Uterus (tissue), 4 donors: ENCODE measurements around the gene FMN1. TPM values are rescaled to one million over a fixed set of nuclear protein-coding genes. Genes with fewer than 3 reads are reported as not detected.

Experiments used
- DNase-seq, 2 donors: peaks; one replicate each; pipeline ENCODE4 v3.0.0-alpha.2; 2019 to 2020
- H3K27ac ChIP-seq, 2 donors: fragments of 200-600 bp; sonication (generic); 1 replicate in 1 of 2; 2 replicates in 1 of 2; pipeline ENCODE4 v1.5.1; 2016 to 2018
- H3K27me3 ChIP-seq, 2 donors: fragments of 200-600 bp; sonication (generic); one replicate each; pipeline ENCODE4 v1.5.1; 2018 to 2019; ENCODE audit warnings: control low read depth in 1 of 2
- H3K36me3 ChIP-seq, 2 donors: fragments of 200-600 bp; sonication (generic); one replicate each; pipeline ENCODE4 v1.5.1; 2019; ENCODE audit warnings: control low read depth in 1 of 2
- H3K4me1 ChIP-seq, 2 donors: fragments of 200-600 bp; sonication (generic); one replicate each; pipeline ENCODE4 v1.5.1; 2018 to 2019; ENCODE audit warnings: control low read depth in 1 of 2
- H3K4me3 ChIP-seq, 2 donors: fragments of 200-600 bp; sonication (generic); 1 replicate in 1 of 2; 2 replicates in 1 of 2; pipeline ENCODE4 v1.5.1; 2018 to 2019; ENCODE audit warnings: mild to moderate bottlenecking in 1 of 2
- H3K9me3 ChIP-seq, 2 donors: fragments of 200-600 bp; sonication (generic); one replicate each; pipeline ENCODE4 v1.5.1; 2019; ENCODE audit warnings: control low read depth in 1 of 2
- POLR2A ChIP-seq, 2 donors: fragments of 450-650 bp; IDR thresholded peaks; one replicate each; pipeline ENCODE4 v1.6.1; 2016; ENCODE audit warnings: antibody characterized with exemption in 2 of 2, mild to moderate bottlenecking in 1 of 2, moderate library complexity in 1 of 2
- intact Hi-C: fragments of 100-400 bp; cut with DNase I; formaldehyde crosslinking; loops from one replicate; pipeline ENCODE4 v1.15.1; 2023; ENCODE audit warnings: low total_unique reads
- total RNA-seq, 4 donors: library from RNA; depleted of rRNA in 3 of 4; stranded (reverse); fragments of >200 nt in 3 of 4; gene quantifications; one replicate each; pipeline versions ENCODE4 v1.1.0 to v1.2.4, GENCODE V29; 2014 to 2023
- TF ChIP-seq, protein P1 (sequence below), 4 experiments: fragments of 200-600 bp in 2 of 4; fragments of 450-650 bp in 2 of 4; sonication (generic) in 2 of 4; IDR thresholded peaks; one replicate each; pipeline ENCODE4 v1.5.1; 2016 to 2019; ENCODE audit warnings: antibody characterized with exemption in 4 of 4, mild to moderate bottlenecking in 2 of 4, moderate library complexity in 1 of 4
- donor health status: DM: yes; HTN: yes; CAD: no.

FMN1 gene
- total RNA-seq, 4 donors from 2014 or later: 1.3 to 9.3 (median 5.0) TPM

DNA sequence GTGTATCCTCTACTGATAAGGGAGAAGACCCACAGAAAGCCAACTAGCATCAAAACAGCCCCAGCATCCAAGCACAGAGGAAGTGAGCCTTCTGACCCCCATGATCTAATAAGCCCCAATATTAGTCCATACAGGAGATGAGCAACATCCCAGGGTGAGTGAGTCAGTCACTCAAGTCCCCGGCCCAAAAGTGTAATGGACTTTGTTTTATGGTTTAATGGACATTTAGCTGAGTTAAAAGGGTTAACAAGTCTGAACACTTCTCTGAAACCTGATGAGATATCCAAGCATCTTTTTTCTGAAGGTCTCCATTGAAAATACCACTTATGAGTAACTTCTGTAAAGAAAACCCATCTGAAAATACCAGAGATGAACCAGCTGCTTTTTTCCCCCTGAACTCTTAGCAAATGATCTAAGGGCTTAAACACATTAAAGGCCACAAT, 361.1 kb downstream of the FMN1 start:
- Histone ChIP-seq H3K27me3 (no peaks in the 10 kb centered on the region), H3K9me3 (no peaks in the 10 kb centered on the region), H3K4me3 (no peak overlapping the region), H3K36me3 (no peaks in the 10 kb centered on the region), H3K4me1 (no peaks in the 10 kb centered on the region), H3K27ac (no peak overlapping the region)
- no peak for TF ChIP-seq POLR2A (IDR thresholded peaks at IDR 0.05)
- TF ChIP-seq, protein P1, sequence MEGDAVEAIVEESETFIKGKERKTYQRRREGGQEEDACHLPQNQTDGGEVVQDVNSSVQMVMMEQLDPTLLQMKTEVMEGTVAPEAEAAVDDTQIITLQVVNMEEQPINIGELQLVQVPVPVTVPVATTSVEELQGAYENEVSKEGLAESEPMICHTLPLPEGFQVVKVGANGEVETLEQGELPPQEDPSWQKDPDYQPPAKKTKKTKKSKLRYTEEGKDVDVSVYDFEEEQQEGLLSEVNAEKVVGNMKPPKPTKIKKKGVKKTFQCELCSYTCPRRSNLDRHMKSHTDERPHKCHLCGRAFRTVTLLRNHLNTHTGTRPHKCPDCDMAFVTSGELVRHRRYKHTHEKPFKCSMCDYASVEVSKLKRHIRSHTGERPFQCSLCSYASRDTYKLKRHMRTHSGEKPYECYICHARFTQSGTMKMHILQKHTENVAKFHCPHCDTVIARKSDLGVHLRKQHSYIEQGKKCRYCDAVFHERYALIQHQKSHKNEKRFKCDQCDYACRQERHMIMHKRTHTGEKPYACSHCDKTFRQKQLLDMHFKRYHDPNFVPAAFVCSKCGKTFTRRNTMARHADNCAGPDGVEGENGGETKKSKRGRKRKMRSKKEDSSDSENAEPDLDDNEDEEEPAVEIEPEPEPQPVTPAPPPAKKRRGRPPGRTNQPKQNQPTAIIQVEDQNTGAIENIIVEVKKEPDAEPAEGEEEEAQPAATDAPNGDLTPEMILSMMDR (IDR thresholded peaks at IDR 0.05): no peak
- no peak for DNase-seq
- intact Hi-C loops: no loop called here

DNA sequence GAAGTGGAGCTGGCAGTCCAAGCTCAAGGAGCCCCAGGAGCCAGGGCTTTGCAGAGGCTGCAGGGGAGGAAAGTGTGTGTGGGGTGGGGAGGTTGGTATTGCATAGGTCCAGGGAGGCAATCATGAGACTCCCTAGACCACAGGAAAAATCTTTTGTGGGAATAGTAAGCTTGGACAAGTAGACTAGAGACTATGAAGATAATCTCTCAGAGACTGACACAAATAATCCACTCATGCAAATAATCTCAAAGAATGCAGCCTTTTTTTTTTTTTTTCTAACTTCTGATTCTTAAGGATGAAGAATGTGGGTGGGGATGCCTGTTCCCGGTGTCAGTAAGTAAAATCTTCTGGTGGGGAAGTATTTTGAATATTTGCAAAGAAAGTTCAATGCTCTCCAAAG, 363.0 kb downstream of the FMN1 start:
- no peak for TF ChIP-seq POLR2A (IDR thresholded peaks at IDR 0.05)
- TF ChIP-seq, protein P1 (IDR thresholded peaks at IDR 0.05): no peak

DNA sequence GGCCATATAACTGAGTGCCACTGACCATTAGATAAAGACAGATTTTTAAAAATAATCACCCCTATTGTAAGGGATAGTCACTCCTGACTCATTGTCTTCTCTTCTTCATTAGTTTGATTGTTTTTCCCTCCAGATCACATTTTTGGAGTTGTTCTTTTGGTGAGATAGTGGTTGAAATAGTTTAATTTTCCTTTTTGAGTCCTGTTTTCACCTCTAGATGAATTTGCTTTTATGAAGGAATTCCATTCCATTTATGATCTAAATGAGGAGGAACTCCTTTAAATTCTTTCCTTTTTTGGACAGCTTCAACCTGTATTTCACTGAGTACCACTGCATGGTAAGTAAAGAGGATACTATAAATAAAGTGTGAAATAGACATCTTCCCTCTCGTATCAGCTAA, 364.3 kb downstream of the FMN1 start:
- no peaks in the 10 kb centered on the region for H3K36me3 ChIP-seq
- no peak for DNase-seq
- H3K27me3 ChIP-seq: no peaks in the 10 kb centered on the region
- no peaks in the 10 kb centered on the region for H3K4me1 ChIP-seq
- no peak overlapping the region for H3K4me3 ChIP-seq
- intact Hi-C loops: no loop called here
- TF ChIP-seq, protein P1 (IDR thresholded peaks at IDR 0.05): no peak
- TF ChIP-seq POLR2A (IDR thresholded peaks at IDR 0.05): no peak
- H3K9me3 ChIP-seq: no peaks in the 10 kb centered on the region
- H3K27ac ChIP-seq: no peak overlapping the region

More for the DNA sequence above, 363.0 kb downstream of the FMN1 start:
- DNase-seq: no peak
- H3K27ac ChIP-seq: no peak overlapping the region
- H3K4me3 ChIP-seq: no peak overlapping the region
- intact Hi-C loops: no loop called here
- H3K27me3 ChIP-seq: no peaks in the 10 kb centered on the region
- no peaks in the 10 kb centered on the region for H3K9me3 ChIP-seq
- H3K4me1 ChIP-seq: no peaks in the 10 kb centered on the region
- no peaks in the 10 kb centered on the region for H3K36me3 ChIP-seq

DNA sequence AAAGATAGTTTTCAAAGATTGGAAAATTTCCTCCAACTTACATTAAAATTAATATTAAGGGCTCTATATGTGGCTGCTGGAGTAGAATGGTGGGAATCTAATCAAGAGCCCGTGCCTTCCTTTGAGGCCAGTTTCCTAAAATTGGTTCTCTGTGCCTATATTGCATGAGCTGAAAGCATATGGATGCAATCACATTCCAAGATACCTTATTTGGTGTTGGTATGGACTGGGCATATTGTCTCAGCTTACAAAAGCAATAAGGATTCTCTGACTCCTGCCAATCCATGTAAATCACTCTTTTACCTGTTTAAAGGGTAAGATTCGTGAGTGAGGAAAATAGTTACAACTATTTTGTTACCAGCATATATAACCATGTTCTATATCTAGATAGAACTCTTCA, 365.1 kb downstream of the FMN1 start:
- intact Hi-C loops: no loop called here
- TF ChIP-seq POLR2A (IDR thresholded peaks at IDR 0.05): no peak
- TF ChIP-seq, protein P1 (IDR thresholded peaks at IDR 0.05): no peak

DNA sequence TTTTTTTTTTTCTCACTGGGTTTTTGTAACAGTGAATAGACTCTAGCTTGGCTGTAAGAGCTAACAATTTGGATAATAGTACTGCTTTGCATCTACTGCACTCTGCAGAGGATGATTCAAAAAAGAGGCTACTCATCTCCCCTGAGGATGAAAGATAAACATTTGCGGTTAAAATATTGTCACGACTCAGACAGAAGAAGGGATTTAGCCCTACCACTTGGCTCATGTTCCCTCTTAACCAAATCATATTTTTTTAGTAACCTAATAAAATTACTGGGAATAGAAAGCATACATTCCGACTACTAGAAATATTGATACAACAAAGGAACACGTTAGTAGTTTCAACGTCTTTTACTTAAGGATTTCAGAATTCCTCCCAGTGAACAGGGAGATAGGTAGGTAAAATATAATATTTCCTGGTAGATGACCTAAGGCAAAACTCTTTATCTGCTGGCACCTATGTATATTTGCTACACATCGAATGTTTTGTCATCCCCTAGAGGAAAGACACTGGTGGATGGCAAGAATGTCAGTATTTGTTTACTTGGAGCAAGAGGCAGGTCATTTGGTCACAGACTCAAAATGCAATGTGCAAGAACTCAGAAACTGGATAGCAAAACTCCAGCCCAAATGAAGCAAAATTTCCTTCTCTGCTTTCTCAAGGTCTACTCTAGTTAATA, 365.9 kb downstream of the FMN1 start:
- intact Hi-C loops: no loop called here
- Histone ChIP-seq H3K4me3 (no peak overlapping the region), H3K27ac (no peak overlapping the region), H3K4me1 (no peaks in the 10 kb centered on the region), H3K27me3 (no peaks in the 10 kb centered on the region), H3K36me3 (no peaks in the 10 kb centered on the region), H3K9me3 (no peaks in the 10 kb centered on the region)
- no peak for DNase-seq
- no peak for TF ChIP-seq POLR2A (IDR thresholded peaks at IDR 0.05)
- TF ChIP-seq, protein P1 (IDR thresholded peaks at IDR 0.05): no peak

More for the DNA sequence above, 365.1 kb downstream of the FMN1 start:
- no peak overlapping the region for H3K4me3 ChIP-seq
- no peaks in the 10 kb centered on the region for H3K4me1 ChIP-seq
- DNase-seq: no peak
- no peaks in the 10 kb centered on the region for H3K9me3 ChIP-seq
- no peak overlapping the region for H3K27ac ChIP-seq
- no peaks in the 10 kb centered on the region for H3K36me3 ChIP-seq
- H3K27me3 ChIP-seq: no peaks in the 10 kb centered on the region
